M059J (cell line): ENCODE data around the gene SLIT3. TPM values are rescaled to one million over a fixed set of nuclear protein-coding genes. Genes with fewer than 3 reads are reported as not detected.
A peak's percentile ranks its signal among the peaks of the same experiment; 100 is the strongest.

Experiments
- DNase-seq: peaks from one replicate; pipeline ENCODE4 v3.0.0-alpha.2; 2012; ENCODE audit warnings: low read depth
- total RNA-seq: library from RNA; depleted of rRNA; stranded (reverse); fragments of >200 nt; shearing (Covaris generic); gene quantifications from 2 replicates; pipeline ENCODE4 v1.2.3, GENCODE V29; 2014

The SLIT3 gene
- total RNA-seq, 1 experiment from 2014 or later: 0.17 TPM

GRCh38 chr5:168674893-168675482 is 626.0 kb downstream of the SLIT3 start:
- DNase-seq: no peak

GRCh38 chr5:168672888-168673287 is 628.1 kb downstream of the SLIT3 start:
- no peak for DNase-seq

GRCh38 chr5:168672016-168672415 is 628.9 kb downstream of the SLIT3 start:
- DNase-seq: no peak

- DNase-seq: no peak
Measured at GRCh38 chr5:168670881-168671575, 629.9 kb downstream of the SLIT3 start.

- no peak for DNase-seq
Measured at GRCh38 chr5:168669668-168670378, 631.1 kb downstream of the SLIT3 start.

- DNase-seq: no peak
Measured at GRCh38 chr5:168669156-168669555, 631.8 kb downstream of the SLIT3 start.

GRCh38 chr5:168668078-168668477 is 632.9 kb downstream of the SLIT3 start:
- no peak for DNase-seq

GRCh38 chr5:168667301-168667840 is 633.6 kb downstream of the SLIT3 start:
- DNase-seq: no peak

- no peak for DNase-seq
Measured at GRCh38 chr5:168666356-168666755, 634.6 kb downstream of the SLIT3 start.

- DNase-seq: no peak
Measured at GRCh38 chr5:168663276-168664004, 637.5 kb downstream of the SLIT3 start.

GRCh38 chr5:168661593-168662485 is 639.1 kb downstream of the SLIT3 start:
- DNase-seq: no peak

GRCh38 chr5:168660691-168661090 is 640.2 kb downstream of the SLIT3 start:
- no peak for DNase-seq

GRCh38 chr5:168659286-168659847 is 641.6 kb downstream of the SLIT3 start:
- no peak for DNase-seq

GRCh38 chr5:168658394-168658793 is 642.5 kb downstream of the SLIT3 start:
- no peak for DNase-seq

GRCh38 chr5:168656633-168657032 is 644.3 kb downstream of the SLIT3 start:
- DNase-seq: no peak

GRCh38 chr5:168655316-168655715 is 645.6 kb downstream of the SLIT3 start:
- DNase-seq: no peak

GRCh38 chr5:168654211-168654721 is 646.7 kb downstream of the SLIT3 start:
- no peak for DNase-seq

- no peak for DNase-seq
Measured at GRCh38 chr5:168653626-168654025, 647.3 kb downstream of the SLIT3 start.

GRCh38 chr5:168651648-168652047 is 649.3 kb downstream of the SLIT3 start:
- DNase-seq: peak; percentile 82

- DNase-seq: no peak
Measured at GRCh38 chr5:168649306-168649705, 651.6 kb downstream of the SLIT3 start.
